Hepatocyte (in vitro differentiated cells): ENCODE results near the gene TADA3.

Experiments used
- CTCF ChIP-seq: fragments of 200-600 bp; sonication (generic); IDR thresholded peaks from 2 replicates; pipeline ENCODE4 v1.5.1; 2016; ENCODE audit warnings: antibody characterized with exemption, mild to moderate bottlenecking; ENCODE audit not compliant: poor library complexity
- EZH2 ChIP-seq: fragments of 200-600 bp; sonication (generic); IDR thresholded peaks from 2 replicates; pipeline ENCODE4 v1.6.1; 2016; ENCODE audit warnings: antibody characterized with exemption, mild to moderate bottlenecking, borderline replicate concordance

- TF ChIP-seq CTCF (no peak), EZH2 (no peak)
These were observed 10.2 kb downstream of the TADA3 start for GRCh38 chr3:9781978-9782603.
